GM10266 (cell line): ENCODE data around the gene CARF.

Experiments used
- DNase-seq: peaks from one replicate; pipeline ENCODE4 v3.0.0; 2012; ENCODE audit errors: extremely low spot score
- CTCF ChIP-seq: IDR thresholded peaks from 2 replicates; pipeline ENCODE4 v1.5.1; 2012; ENCODE audit warnings: mild to moderate bottlenecking, low read depth; ENCODE audit not compliant: control insufficient read depth, insufficient read depth; ENCODE audit errors: missing control alignments

The CARF gene

GRCh38 chr2:203014456-203015199, 102.6 kb downstream of the CARF start, which contains the start of gene NBEAL1:
Gene NBEAL1, plus strand, starts transcription at chr2:203014875. Its CDS starts 1,510 bp downstream, at chr2:203016385.
- no peak for TF ChIP-seq CTCF
- peak; percentile 90 for DNase-seq

GRCh38 chr2:203016716-203017115, 104.6 kb downstream of the CARF start:
- no peak for DNase-seq
- TF ChIP-seq CTCF = no peak

GRCh38 chr2:203018181-203018580, 106.1 kb downstream of the CARF start:
- no peak for TF ChIP-seq CTCF
- no peak for DNase-seq

- DNase-seq = no peak
- no peak for TF ChIP-seq CTCF
These were observed 107.1 kb downstream of the CARF start for GRCh38 chr2:203019142-203019541.

GRCh38 chr2:203021991-203022390, 109.9 kb downstream of the CARF start:
- no peak for DNase-seq
- no peak for TF ChIP-seq CTCF

- no peak for DNase-seq
- no peak for TF ChIP-seq CTCF
These were observed 110.7 kb downstream of the CARF start for GRCh38 chr2:203022751-203023150.

GRCh38 chr2:203025592-203025991, 113.5 kb downstream of the CARF start:
- DNase-seq = no peak
- no peak for TF ChIP-seq CTCF
